Activated T-cell treated with anti-CD3 and anti-CD28 coated beads, Interleukin-2, amount 50 U/mL, for 48 hours (primary cell): ENCODE data around the gene MPLKIP.
A peak's percentile ranks its signal among the peaks of the same experiment; 100 is the strongest.
"Not testable (repeated sequence)": the region's sequence is repeated elsewhere in the genome, so short reads cannot be mapped to it uniquely, and the experiment has no call there.

Experiments
- DNase-seq, 2 experiments: peaks; one replicate each; pipeline ENCODE4 v3.0.0-alpha.2; 2020

MPLKIP gene

DNA sequence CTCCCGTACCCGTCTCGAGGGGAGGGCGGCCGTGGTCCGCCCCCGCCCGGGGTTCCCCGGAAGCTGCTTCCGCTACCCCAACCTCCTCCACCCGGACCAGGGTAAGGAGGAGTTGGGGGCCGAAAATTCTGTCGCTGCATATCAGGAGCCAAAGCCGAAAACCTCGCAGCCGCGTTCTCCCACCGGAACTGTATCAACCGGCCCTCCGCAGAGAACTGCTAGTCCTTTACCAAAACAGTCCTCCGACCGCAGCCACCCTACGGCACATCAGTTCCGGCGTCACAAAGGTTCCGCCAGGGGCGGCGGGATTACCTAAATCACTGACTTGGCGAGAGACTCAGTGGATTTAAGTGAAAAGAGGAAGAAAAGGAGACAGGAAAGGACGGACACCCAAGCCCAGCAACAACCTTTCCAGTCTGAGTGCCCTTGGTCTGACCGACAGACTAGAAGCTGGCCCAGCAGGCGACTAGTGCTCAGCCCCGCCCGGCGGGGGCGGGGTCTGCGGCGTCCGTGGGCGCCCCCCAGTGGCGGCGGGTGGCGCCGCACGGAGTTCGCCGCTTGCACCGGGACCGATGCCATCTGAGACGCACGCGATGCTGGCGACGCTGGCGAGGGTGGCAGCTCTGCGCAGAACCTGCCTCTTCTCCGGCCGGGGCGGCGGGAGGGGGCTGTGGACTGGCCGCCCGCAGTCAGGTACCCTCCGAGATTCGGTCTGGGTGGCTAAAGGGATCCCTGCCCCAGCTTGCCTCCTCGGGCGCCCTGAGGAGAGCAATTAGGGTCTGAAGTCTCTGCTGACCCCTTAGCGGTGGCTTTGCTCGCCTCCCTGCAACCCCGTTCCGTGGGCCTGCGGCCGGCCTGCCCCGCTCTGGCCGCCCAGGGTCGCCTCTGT lies at the start of gene MPLKIP, which contains the start of gene SUGCT:
MPLKIP (minus strand) TSS at position 195 of the 889 bp plus-strand sequence; CDS start at position 140, 55 bp downstream.
SUGCT (plus strand) TSS at position 578 of the 889 bp plus-strand sequence.
- DNase-seq: peak; percentile 92 to 93

- no peak for DNase-seq
Observed at GRCh38 chr7:40182452-40182851, 48.0 kb upstream of the MPLKIP start.

DNA sequence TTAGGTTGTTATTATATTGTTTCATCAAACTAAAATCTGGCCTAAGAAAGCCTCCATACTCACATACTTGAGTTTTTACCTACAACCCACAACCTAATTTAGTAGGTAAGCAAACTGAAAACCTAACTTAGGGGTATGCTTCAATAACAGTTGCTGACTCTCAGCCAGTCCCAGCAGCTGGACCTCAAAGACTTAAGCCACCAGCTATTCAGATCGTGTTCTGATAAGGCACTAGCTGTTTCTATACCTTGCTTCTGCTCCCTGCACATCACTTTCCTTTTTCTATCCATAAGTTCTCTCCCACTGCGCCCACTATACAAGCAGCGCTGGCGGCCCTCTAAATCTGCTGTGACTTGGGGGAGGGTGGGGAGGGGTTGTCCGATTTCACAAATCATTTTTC lies 42.6 kb upstream of the MPLKIP start:
- no peak for DNase-seq

GRCh38 chr7:40175725-40176510 lies 41.5 kb upstream of the MPLKIP start:
- no peak for DNase-seq

GRCh38 chr7:40175256-40175655 lies 40.8 kb upstream of the MPLKIP start:
- not testable (repeated sequence) for DNase-seq

DNA sequence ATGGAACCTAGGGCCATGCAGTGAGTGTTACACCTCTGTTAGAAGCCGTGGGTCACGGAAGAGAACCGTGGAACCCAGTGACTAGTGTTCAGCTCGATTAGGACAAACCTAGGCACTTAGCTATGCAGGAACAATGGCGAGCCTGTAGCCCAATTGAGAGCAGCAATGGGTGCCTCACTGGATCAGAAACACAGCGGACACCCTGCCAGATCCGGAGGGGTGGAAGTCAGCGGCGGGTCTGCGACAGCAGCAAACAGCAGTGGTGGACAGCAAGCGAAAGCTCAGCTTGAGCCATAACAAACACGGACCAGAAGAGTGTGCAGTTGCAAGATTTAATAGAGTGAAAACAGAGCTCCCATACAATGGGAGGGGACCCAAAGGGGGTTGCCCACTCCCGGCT lies 38.7 kb upstream of the MPLKIP start:
- not testable (repeated sequence) for DNase-seq

- not testable (repeated sequence) for DNase-seq
Observed at GRCh38 chr7:40168266-40168665, 33.8 kb upstream of the MPLKIP start.

DNA sequence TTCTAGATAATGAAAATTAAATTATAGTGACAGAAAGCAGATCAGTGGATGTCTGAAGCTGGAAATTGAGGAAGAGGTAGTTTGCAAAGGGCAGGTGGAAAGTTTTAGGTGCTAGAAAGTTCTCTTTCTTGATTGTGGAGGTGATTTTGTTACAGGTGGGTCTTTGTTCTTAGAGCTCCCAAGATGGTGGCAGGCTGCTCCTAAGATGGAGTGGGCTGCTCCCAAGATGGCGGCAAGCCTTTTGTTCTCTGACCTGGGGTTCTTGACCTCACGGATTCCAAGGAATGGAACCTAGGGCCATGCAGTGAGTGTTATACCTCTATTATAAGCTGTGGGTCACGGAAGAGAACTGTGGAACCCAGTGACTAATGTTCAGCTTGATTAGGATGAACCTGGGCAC lies 32.9 kb upstream of the MPLKIP start:
- no peak for DNase-seq

GRCh38 chr7:40165216-40165615 lies 30.8 kb upstream of the MPLKIP start:
- no peak for DNase-seq

DNA sequence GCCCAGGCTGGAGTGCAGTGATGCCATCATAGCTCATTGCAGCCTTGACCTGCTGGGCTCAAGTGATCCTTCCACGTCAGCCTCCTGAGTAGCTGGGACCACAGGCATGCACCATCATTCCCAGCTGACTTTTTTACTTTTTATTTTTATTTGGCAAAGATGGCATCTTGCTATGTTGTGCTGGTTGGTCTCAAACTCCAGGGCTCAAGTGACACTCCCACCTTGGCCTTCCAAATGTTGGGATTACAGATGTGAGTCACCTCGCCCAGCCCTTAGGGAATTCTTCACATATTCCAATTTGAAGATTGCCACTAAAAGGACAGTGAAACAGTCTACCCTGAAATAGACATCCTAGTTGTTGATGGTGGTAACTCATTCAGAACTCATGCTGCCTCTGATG lies 28.1 kb upstream of the MPLKIP start:
- no peak for DNase-seq

DNA sequence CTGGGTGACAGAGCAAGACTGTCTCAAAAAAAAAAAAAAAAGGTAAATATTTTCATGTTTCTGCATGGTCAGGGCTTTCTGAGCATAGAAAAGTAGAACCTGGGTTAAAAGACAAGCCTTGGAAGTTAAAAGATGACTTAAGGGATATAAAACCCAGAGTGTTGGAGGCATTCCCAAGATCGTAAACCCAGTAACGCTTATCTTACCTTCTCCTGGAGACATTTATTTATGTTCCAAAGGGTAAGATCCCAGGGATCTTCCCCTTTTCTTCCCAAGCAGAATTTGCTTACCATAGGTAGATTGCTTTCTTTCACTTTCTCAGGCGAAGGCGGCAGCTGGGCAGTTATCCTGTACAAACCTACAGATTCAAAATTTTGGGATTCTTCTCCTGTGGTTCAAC lies 22.6 kb upstream of the MPLKIP start:
- DNase-seq: no peak

DNA sequence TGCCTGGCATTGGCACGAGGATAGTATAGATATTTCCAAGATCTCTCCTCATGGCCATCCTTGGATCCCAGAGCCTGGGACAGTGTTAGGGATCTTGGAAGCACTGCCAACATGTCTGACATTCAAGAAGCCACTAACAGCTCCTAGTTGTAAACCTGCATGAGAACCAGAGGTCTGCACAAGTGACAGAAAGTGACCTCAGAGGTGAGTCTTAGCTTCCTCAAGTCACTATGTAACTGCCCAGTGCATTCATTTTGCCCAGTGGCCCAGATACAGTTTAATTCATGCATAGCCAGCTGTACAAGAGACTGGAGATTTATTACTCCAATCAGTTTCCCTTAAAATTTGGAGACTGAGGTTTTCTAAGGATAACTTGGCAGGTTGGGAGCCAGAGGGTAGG lies 17.1 kb upstream of the MPLKIP start:
- DNase-seq: no peak

DNA sequence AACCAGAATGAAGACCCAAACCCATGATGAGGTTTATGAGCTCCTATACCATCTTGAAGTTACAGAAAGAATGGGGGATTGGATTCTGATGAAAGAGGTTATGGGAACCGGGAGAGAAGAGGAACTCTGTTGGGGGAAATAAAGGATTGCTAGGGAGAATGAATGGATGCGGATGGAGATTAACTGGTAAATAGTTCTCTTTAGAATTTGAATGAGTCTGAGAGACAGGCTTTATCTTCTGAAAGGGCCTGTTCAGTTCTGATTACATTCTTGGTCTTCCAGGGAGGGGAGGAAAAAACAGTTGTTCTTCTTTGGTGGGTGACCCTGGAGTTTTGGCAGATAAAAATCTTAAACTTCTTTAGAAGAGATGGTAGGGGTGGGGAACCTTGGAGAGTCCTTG lies 14.2 kb upstream of the MPLKIP start:
- no peak for DNase-seq

- not testable (repeated sequence) for DNase-seq
Observed at GRCh38 chr7:40148247-40148580, 13.8 kb upstream of the MPLKIP start.

DNA sequence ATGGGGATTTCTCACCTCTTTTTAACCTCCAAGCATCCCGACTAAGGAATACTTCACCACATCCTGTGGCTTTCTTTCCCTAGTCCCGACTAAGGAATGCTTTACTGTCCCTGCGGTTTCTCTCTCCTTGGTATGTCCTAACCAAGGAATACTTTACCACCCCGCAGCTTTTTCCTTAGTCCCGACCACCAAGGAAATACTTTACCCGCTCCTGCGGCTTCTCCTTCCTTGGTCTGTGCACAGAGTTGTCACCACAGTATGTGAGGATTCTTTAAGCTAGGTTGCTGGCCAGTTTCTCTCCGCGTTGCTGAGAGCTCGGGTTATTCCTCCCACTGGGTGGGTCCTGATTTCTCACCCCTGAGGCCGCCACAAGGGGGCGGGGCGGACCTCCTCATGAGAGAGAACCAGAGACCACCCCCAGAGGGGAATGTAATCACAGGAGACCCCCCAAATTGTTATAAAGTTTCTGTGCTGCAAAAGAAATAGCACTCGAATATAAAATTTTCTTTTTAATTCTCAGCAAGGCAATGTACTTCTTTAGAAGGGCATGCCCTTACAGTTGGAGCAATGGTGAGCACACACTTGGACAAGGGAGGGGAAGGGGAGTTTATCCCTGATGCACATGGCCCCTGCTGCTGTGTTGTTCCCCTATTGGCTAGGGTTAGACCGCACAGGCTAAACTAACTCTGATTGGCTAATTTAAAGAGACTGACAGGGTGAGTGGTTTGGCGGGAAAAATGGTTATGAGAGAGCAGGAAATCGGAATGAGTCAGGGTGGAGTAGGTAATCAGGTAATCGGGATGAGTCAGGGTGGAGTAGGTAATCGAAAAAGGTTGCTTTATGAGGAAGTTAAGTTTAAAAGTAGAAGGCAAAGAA lies 13.2 kb upstream of the MPLKIP start:
- DNase-seq: no peak

- not testable (repeated sequence) for DNase-seq
Observed at GRCh38 chr7:40145596-40146130, 11.2 kb upstream of the MPLKIP start.

- not testable (repeated sequence) for DNase-seq
Observed at GRCh38 chr7:40141916-40142315, 7.5 kb upstream of the MPLKIP start.

DNA sequence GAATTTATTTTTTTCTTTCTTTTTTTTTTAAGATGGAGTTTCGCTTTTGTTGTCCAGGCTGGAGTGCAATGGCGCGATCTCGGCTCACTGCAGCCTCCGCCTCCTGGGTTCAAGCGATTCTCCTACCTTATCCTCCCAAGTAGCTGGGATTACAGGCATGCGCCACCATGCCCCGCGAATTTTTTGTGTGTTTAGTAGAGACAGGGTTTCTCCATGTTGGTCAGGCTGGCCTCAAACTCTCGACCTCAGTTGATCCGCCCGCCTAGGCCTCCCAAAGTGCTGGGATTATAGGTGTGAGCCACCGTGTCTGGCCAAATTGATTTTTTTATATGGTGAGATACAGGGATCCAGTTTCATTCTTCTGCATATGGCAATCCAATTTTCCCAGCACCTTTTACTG lies 5.5 kb upstream of the MPLKIP start:
- not testable (repeated sequence) for DNase-seq

DNA sequence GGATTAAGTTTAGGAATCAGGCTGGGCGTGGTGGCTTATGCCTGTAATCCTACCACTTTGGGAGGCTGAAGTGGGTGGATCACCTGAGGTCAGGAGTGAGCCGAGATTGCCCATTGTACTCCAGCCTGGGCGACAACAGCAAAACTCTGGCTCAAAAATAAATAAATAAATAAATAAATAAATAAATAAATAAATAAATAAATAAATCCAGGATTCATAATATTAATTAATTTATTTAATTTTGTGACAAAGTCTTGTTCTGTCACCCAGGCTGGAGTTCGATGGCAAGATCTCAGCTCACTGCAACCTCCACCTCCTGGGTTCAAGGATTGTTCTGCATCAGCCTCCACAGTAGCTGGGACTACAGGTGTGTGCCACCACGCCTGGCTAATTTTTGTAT lies 4.6 kb upstream of the MPLKIP start:
- no peak for DNase-seq

DNA sequence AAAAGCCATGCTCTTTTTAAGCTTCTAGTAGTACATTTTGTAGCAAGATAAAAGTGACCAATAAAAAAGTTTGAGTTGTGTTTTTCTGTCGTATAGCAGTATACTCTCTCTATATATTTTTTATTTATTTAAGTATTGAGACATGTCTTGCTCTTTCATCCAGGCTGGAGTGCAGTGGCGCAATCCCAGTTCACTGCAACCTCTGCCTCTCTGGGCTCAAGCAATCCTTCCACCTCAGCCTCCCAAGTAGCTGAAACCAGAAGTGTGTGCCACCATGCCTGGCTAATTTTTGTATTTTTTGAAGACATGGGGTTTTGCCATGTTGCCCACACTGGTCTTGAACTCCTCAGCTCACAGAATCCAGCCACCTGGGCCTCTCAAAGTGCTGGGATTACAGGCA lies 3.1 kb upstream of the MPLKIP start:
- no peak for DNase-seq

DNA sequence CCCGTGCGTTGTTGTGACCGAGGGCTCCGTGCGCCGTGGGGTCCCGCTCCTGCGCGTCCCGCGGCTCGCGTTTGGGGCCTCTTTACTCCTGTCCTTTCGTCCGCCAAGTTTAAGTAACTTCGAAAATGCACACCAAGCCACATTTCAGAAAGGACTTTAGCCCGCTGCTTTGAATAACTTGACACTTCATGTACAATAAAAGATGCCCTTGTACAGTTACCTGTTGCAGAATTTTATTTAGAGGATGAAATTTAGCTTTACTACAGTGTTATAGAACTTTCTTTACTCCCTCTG lies 842 bp upstream of the MPLKIP start:
- DNase-seq: no peak

- no peak for DNase-seq
Observed at GRCh38 chr7:40133561-40134427, 628 bp downstream of the MPLKIP start.
